HUES48 (cell line): Measurements from ENCODE around the gene CRYGD.
"Not testable (repeated sequence)": the region's sequence is repeated elsewhere in the genome, so short reads cannot be mapped to it uniquely, and the experiment has no call there.

ENCODE experiments used
- H3K27ac ChIP-seq: one replicate; pipeline ENCODE4 v1.7.0; 2013; ENCODE audit warnings: low read depth, low read length, inconsistent platforms
- H3K27me3 ChIP-seq: 2 replicates; pipeline ENCODE4 v1.6.1; 2013; ENCODE audit warnings: mild to moderate bottlenecking, low read length; ENCODE audit not compliant: control insufficient read depth, insufficient read depth
- H3K36me3 ChIP-seq: 2 replicates; pipeline ENCODE4 v1.6.1; 2013; ENCODE audit warnings: low read length; ENCODE audit not compliant: control insufficient read depth, insufficient read depth
- H3K4me1 ChIP-seq: 2 replicates; pipeline ENCODE4 v1.6.1; 2013; ENCODE audit warnings: mild to moderate bottlenecking, low read length; ENCODE audit not compliant: control insufficient read depth, insufficient read depth
- H3K4me3 ChIP-seq: 2 replicates; pipeline ENCODE4 v1.5.1; 2013; ENCODE audit warnings: mild to moderate bottlenecking, low read depth, low read length
- H3K9ac ChIP-seq: 2 replicates; pipeline ENCODE4 v1.6.1; 2013; ENCODE audit warnings: mild to moderate bottlenecking, low read depth, low read length, moderate library complexity
- H3K9me3 ChIP-seq: 2 replicates; pipeline ENCODE4 v1.6.1; 2013; ENCODE audit warnings: low read length; ENCODE audit not compliant: control insufficient read depth, insufficient read depth

CRYGD gene

GRCh38 chr2:208146006-208146405 lies 21.7 kb upstream of the CRYGD start, which contains the start of gene CRYGB:
Gene CRYGB (minus strand): TSS chr2:208146158. CDS start chr2:208146120, 38 bp downstream.
- Histone ChIP-seq H3K4me3 (no peak within 1 kb of the TSS), H3K9ac (no peak within 1 kb of the TSS), H3K27me3 (no peaks in the 10 kb centered on the region), H3K27ac (no peak within 1 kb of the TSS), H3K36me3 (no peaks in the 10 kb centered on the region), H3K9me3 (no peaks in the 10 kb centered on the region), H3K4me1 (peaks cover 12% of the 10 kb centered on the region; the same call in 1 of the 2 replicates)

GRCh38 chr2:208142925-208143799 lies 18.8 kb upstream of the CRYGD start:
- Histone ChIP-seq H3K9me3 (peaks cover 3% of the 10 kb centered on the region; the same call in 1 of the 2 replicates), H3K36me3 (no peaks in the 10 kb centered on the region), H3K27ac (peak overlapping the region; percentile 68), H3K27me3 (no peaks in the 10 kb centered on the region), H3K4me3 (no peak overlapping the region), H3K4me1 (peaks cover 12% of the 10 kb centered on the region; the same call in 1 of the 2 replicates), H3K9ac (peak overlapping the region; percentile 1; the same call in 1 of the 2 replicates)

GRCh38 chr2:208142240-208142924 lies 18.1 kb upstream of the CRYGD start:
- no peak overlapping the region for H3K4me3 ChIP-seq
- H3K36me3 ChIP-seq = no peaks in the 10 kb centered on the region
- H3K4me1 ChIP-seq = peaks cover 12% of the 10 kb centered on the region; the same call in 1 of the 2 replicates
- peaks cover 6% of the 10 kb centered on the region; the same call in 1 of the 2 replicates for H3K9me3 ChIP-seq
- peak overlapping the region; percentile 68 for H3K27ac ChIP-seq
- no peaks in the 10 kb centered on the region for H3K27me3 ChIP-seq
- H3K9ac ChIP-seq = peak overlapping the region; percentile 1; the same call in 1 of the 2 replicates

DNA sequence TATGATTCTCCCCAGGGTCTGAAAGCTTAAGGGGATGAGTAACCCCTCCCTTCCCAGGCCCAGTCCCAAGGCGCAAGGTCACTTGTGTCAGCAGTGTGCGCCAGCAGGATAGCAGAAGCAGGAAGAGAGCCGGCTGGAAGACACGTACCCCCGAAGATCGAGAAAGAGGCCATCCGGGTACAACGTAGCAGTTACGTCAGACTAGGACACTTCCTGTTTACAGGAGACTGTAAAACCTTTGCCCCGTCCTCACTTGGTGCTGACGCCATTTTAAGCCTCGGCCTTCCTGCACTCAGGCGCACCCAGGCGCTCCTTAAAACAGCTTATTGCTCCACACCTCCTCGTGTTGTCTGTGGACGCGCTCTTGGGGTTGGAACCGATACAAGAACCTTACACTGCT lies 15.1 kb upstream of the CRYGD start:
- Histone ChIP-seq H3K4me3 (no peak overlapping the region), H3K36me3 (no peaks in the 10 kb centered on the region), H3K9ac (no peak overlapping the region), H3K9me3 (peaks cover 6% of the 10 kb centered on the region; the same call in 1 of the 2 replicates), H3K4me1 (peaks cover 12% of the 10 kb centered on the region; the same call in 1 of the 2 replicates), H3K27ac (no peak overlapping the region), H3K27me3 (no peaks in the 10 kb centered on the region)

GRCh38 chr2:208138334-208138733 lies 14.0 kb upstream of the CRYGD start:
- H3K4me3 ChIP-seq, H3K9me3 ChIP-seq, H3K9ac ChIP-seq, H3K27ac ChIP-seq, H3K27me3 ChIP-seq, H3K36me3 ChIP-seq: not testable (repeated sequence)
- peaks cover 12% of the 10 kb centered on the region; the same call in 1 of the 2 replicates for H3K4me1 ChIP-seq

- H3K9ac ChIP-seq = no peak overlapping the region
- no peak overlapping the region for H3K4me3 ChIP-seq
- no peaks in the 10 kb centered on the region for H3K36me3 ChIP-seq
- no peaks in the 10 kb centered on the region for H3K27me3 ChIP-seq
- H3K9me3 ChIP-seq = peaks cover 6% of the 10 kb centered on the region; the same call in 1 of the 2 replicates
- H3K27ac ChIP-seq = no peak overlapping the region
- no peaks in the 10 kb centered on the region for H3K4me1 ChIP-seq
Measured at GRCh38 chr2:208136716-208137094, 12.4 kb upstream of the CRYGD start.

DNA sequence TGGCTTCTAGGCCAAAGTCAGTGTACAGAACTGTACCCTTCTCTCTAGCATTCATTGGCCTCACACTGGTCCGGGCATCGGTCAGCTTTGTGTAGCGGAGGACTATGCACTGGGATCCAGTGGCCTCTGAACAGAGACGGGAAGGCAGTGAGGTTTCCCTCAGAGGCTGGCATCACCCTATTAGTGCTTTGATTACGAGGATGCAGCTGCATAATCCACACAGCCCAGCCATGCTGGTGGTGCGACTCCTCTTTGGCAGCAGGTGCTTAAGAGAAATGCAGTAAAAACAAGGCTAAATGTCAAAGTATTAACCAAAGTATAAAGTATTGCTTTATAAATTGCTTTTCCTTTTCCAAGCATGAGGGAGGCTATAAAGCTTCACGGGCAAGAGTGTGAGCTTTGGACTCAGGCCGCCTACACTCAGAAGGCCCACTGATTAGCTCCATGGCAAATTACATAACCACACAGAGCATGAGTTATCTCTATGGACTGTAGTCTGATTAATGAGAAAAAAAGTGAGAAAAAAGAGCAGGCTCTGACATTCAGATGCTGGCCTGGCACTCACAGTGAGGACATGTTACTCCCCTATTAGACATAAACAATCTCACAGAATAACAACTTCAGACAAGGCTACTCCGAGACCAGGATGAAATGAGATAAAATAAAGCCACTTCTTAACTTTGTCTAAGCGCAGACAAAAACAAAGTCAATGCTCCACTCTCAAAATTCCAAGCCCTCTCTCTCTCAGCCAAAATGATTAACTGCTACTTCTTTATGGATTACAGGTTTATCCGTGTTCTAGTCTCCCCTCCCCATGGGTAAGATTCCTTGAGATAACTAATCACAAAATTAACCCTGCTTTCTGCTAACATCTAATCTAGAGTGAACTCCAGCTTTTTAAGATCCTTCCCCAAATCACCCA lies 11.7 kb upstream of the CRYGD start:
- no peaks in the 10 kb centered on the region for H3K27me3 ChIP-seq
- peaks cover 6% of the 10 kb centered on the region; the same call in 1 of the 2 replicates for H3K9me3 ChIP-seq
- H3K4me1 ChIP-seq = no peaks in the 10 kb centered on the region
- H3K9ac ChIP-seq = no peak overlapping the region
- no peak overlapping the region for H3K27ac ChIP-seq
- H3K4me3 ChIP-seq = no peak overlapping the region
- no peaks in the 10 kb centered on the region for H3K36me3 ChIP-seq

- Histone ChIP-seq H3K27me3 (no peaks in the 10 kb centered on the region), H3K27ac (no peak overlapping the region), H3K4me1 (no peaks in the 10 kb centered on the region), H3K4me3 (no peak overlapping the region), H3K36me3 (no peaks in the 10 kb centered on the region), H3K9me3 (peaks cover 6% of the 10 kb centered on the region; the same call in 1 of the 2 replicates), H3K9ac (no peak overlapping the region)
Measured at GRCh38 chr2:208134928-208135586, 10.7 kb upstream of the CRYGD start.

DNA sequence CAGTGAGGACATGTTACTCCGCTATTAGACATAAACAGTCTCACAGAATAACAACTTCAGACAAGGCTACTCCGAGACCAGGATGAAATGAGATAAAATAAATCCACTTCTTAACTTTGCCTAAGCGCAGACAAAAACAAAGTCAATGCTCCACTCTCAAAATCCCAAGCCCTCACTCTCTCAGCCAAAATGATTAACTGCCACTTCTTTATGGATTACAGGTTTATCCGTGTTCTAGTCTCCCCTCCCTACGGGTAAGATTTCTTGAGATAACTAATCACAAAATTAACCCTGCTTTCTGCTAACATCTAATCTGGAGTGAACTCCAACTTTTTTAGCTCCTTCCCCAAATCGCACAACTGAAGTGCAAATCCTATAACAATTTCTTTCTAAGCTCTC lies 6.4 kb upstream of the CRYGD start:
- no peak overlapping the region for H3K9ac ChIP-seq
- H3K27ac ChIP-seq = no peak overlapping the region
- H3K27me3 ChIP-seq = no peaks in the 10 kb centered on the region
- no peaks in the 10 kb centered on the region for H3K4me1 ChIP-seq
- no peaks in the 10 kb centered on the region for H3K36me3 ChIP-seq
- no peaks in the 10 kb centered on the region for H3K9me3 ChIP-seq
- no peak overlapping the region for H3K4me3 ChIP-seq
